HepG2 (cell line): ENCODE measurements around the gene STMN1. TPM values are rescaled to one million over a fixed set of nuclear protein-coding genes. Genes with fewer than 3 reads are reported as not detected.

Source experiments
- AKAP8 ChIP-seq: sonication (generic); formaldehyde crosslinking; IDR thresholded peaks from 2 replicates; pipeline ENCODE4 v1.5.1; 2020; ENCODE audit warnings: mild to moderate bottlenecking, missing genetic modification reagents
- ATF5 ChIP-seq: sonication (generic); formaldehyde crosslinking; IDR thresholded peaks from 2 replicates; pipeline ENCODE4 v1.4.0; 2020; ENCODE audit warnings: mild to moderate bottlenecking, low read depth, missing genetic modification reagents
- ATF7-NPFF ChIP-seq: sonication (generic); formaldehyde crosslinking; IDR thresholded peaks from 2 replicates; pipeline ENCODE4 v1.8.1; 2023; ENCODE audit warnings: mild to moderate bottlenecking, low read depth, missing genetic modification reagents, moderate library complexity
- BATF2 ChIP-seq: sonication (generic); formaldehyde crosslinking; IDR thresholded peaks from 2 replicates; pipeline ENCODE4 v1.8.0; 2022; ENCODE audit warnings: mild to moderate bottlenecking, missing genetic modification reagents, moderate library complexity
- E2F2 ChIP-seq: sonication (generic); formaldehyde crosslinking; IDR thresholded peaks from 2 replicates; pipeline ENCODE4 v1.4.0; 2020; ENCODE audit warnings: missing genetic modification reagents, borderline replicate concordance
- ETV6 ChIP-seq: sonication (generic); formaldehyde crosslinking; conservative IDR thresholded peaks from 2 replicates; pipeline ENCODE4 v1.4.0; 2020; ENCODE audit warnings: missing genetic modification reagents
- KDM3A ChIP-seq: IDR thresholded peaks from 2 replicates; pipeline ENCODE4 v1.6.1; 2018; ENCODE audit warnings: low read depth, missing compliant biosample characterization
- KLF11 ChIP-seq: IDR thresholded peaks from 2 replicates; pipeline ENCODE4 v1.6.1; 2016; ENCODE audit warnings: missing compliant biosample characterization
- MED1 ChIP-seq: sonication (generic); formaldehyde crosslinking; IDR thresholded peaks from 2 replicates; pipeline ENCODE4 v1.4.0; 2020; ENCODE audit warnings: missing genetic modification reagents
- MEF2D ChIP-seq: sonication (generic); formaldehyde crosslinking; IDR thresholded peaks from 2 replicates; pipeline ENCODE4 v1.5.1; 2020; ENCODE audit warnings: mild to moderate bottlenecking, missing genetic modification reagents
- MEIS2 ChIP-seq: sonication (generic); formaldehyde crosslinking; IDR thresholded peaks from 2 replicates; pipeline ENCODE4 v1.9.0; 2021; ENCODE audit warnings: mild to moderate bottlenecking, missing genetic modification reagents
- NAIF1 ChIP-seq: sonication (generic); formaldehyde crosslinking; IDR thresholded peaks from 2 replicates; pipeline ENCODE4 v1.5.0; 2020; ENCODE audit warnings: mild to moderate bottlenecking, missing genetic modification reagents, borderline replicate concordance
- NR0B2 ChIP-seq: sonication (generic); formaldehyde crosslinking; IDR thresholded peaks from 2 replicates; pipeline ENCODE4 v1.4.0; 2020; ENCODE audit warnings: mild to moderate bottlenecking, missing genetic modification reagents
- PHF8 ChIP-seq: sonication (generic); formaldehyde crosslinking; IDR thresholded peaks from 2 replicates; pipeline ENCODE4 v1.5.0; 2020; ENCODE audit warnings: missing genetic modification reagents
- PRDM4 ChIP-seq: sonication (generic); formaldehyde crosslinking; IDR thresholded peaks from 2 replicates; pipeline ENCODE4 v1.9.0; 2021; ENCODE audit warnings: missing genetic modification reagents, borderline replicate concordance
- RBFOX2 ChIP-seq: fragments of 200-400 bp; formaldehyde crosslinking; IDR thresholded peaks from 2 replicates; pipeline ENCODE4 v1.6.1; 2017; ENCODE audit warnings: low read depth, mild to moderate bottlenecking, low read length
- ZBTB39 ChIP-seq: sonication (generic); formaldehyde crosslinking; IDR thresholded peaks from 2 replicates; pipeline ENCODE4 v1.5.0; 2020; ENCODE audit warnings: missing genetic modification reagents
- ZFP82 ChIP-seq: sonication (generic); formaldehyde crosslinking; IDR thresholded peaks from 2 replicates; pipeline ENCODE4 v1.5.1; 2020; ENCODE audit warnings: mild to moderate bottlenecking, missing genetic modification reagents, borderline replicate concordance
- ZFY ChIP-seq: sonication (generic); formaldehyde crosslinking; IDR thresholded peaks from 2 replicates; pipeline ENCODE4 v1.4.0; 2020; ENCODE audit warnings: missing genetic modification reagents
- ZNF703 ChIP-seq: sonication (generic); formaldehyde crosslinking; IDR thresholded peaks from 2 replicates; pipeline ENCODE4 v1.5.1; 2020; ENCODE audit warnings: missing genetic modification reagents, mild to moderate bottlenecking, moderate library complexity, borderline replicate concordance
- ZNF737 ChIP-seq: sonication (generic); formaldehyde crosslinking; IDR thresholded peaks from 2 replicates; pipeline ENCODE4 v1.5.0; 2020; ENCODE audit warnings: missing genetic modification reagents, mild to moderate bottlenecking, borderline replicate concordance
- polyA plus RNA-seq, 8 experiments: library from polyadenylated mRNA; depleted of rRNA in 3 of 8; stranded (reverse) in 7 of 8; unstranded in 1 of 8; fragments of >200 nt; fragmentation: Illumina TruSeq in 4 of 8; extraction: Trizol in 4 of 8; gene quantifications; 2 replicates each; pipeline versions ENCODE4 v1.2.1 to v1.2.3, GENCODE V29; 2011 to 2016; ENCODE audit warnings: low read depth in 4 of 8, missing spikeins in 1 of 8, mixed read lengths in 1 of 8; ENCODE audit not compliant: insufficient read depth in 1 of 8
- total RNA-seq, 5 experiments: library from RNA; depleted of rRNA; stranded (reverse); fragments of >200 nt; fragmentation: Illumina TruSeq; extraction: Trizol; gene quantifications; 2 replicates each; pipeline ENCODE4 v1.2.3, GENCODE V29; 2016; ENCODE audit warnings: low read depth in 1 of 5

Gene STMN1
- total and polyA plus RNA-seq, 2 of the 13 experiments (the other 11 are each of a cell fraction or from before 2014, with no cell fraction given), result 45.9 to 409 TPM

GRCh38 chr1:25905680-25906643 lies at the start of gene STMN1 (continued):
- peak; percentile 63; the same call in 1 of the 2 replicates for TF ChIP-seq NR0B2 (CRISPR knock-in tag)
- no peak; the same call in 1 of the 2 replicates for TF ChIP-seq MEIS2 (CRISPR knock-in tag)
- TF ChIP-seq ATF7-NPFF (CRISPR knock-in tag), result no peak; the same call in 1 of the 2 replicates
- TF ChIP-seq RBFOX2, result peak; percentile 86
- TF ChIP-seq ATF5 (CRISPR knock-in tag), result no peak
- no peak for TF ChIP-seq PRDM4 (CRISPR knock-in tag)
- no peak for TF ChIP-seq ETV6 (CRISPR knock-in tag)
- TF ChIP-seq MEF2D, result no peak
- no peak for TF ChIP-seq ZBTB39
- peak; percentile 51 for TF ChIP-seq PHF8 (CRISPR knock-in tag)
- peak; percentile 65 for TF ChIP-seq ZFY (CRISPR knock-in tag)
- no peak for TF ChIP-seq KDM3A (CRISPR knock-in tag)
- TF ChIP-seq KLF11 (CRISPR knock-in tag), result no peak
- no peak for TF ChIP-seq ZNF703 (CRISPR knock-in tag)
- no peak for TF ChIP-seq NAIF1 (CRISPR knock-in tag)
- peak; percentile 46 for TF ChIP-seq MED1 (CRISPR knock-in tag)
- no peak for TF ChIP-seq E2F2 (CRISPR knock-in tag)
- no peak for TF ChIP-seq BATF2 (CRISPR knock-in tag)
- TF ChIP-seq ZFP82 (CRISPR knock-in tag), result no peak
- 0 out of 2 replicates have a peak, but pooled peaks have one; percentile 35 for TF ChIP-seq AKAP8 (CRISPR knock-in tag)
- TF ChIP-seq ZNF737 (CRISPR knock-in tag), result no peak
